GM18519 (cell line): Measurements from ENCODE around the gene LTA.

Experiments
- ATAC-seq: cut with Tn5 transposase; IDR thresholded peaks from one replicate; pipeline ENCODE4 v1.9.1; 2021; ENCODE audit warnings: mild to moderate bottlenecking, moderate library complexity; ENCODE audit not compliant: unreplicated experiment, low FRiP score

LTA gene

GRCh38 chr6:31568537-31568961 is 3.5 kb upstream of the LTA start:
- peak; percentile 48 for ATAC-seq

- ATAC-seq, result no peak
Observed at GRCh38 chr6:31569861-31570536, 2.1 kb upstream of the LTA start.

- ATAC-seq, result no peak
Observed at GRCh38 chr6:31573239-31574105, 1.4 kb downstream of the LTA start.

GRCh38 chr6:31574106-31575061 is 2.3 kb downstream of the LTA start:
- ATAC-seq, result no peak

- no peak for ATAC-seq
Observed at GRCh38 chr6:31575335-31575901, 3.3 kb downstream of the LTA start, which contains the start of gene TNF. Gene TNF (plus strand): TSS chr6:31575565. CDS start chr6:31575742, 177 bp downstream.

- ATAC-seq, result no peak
Observed at GRCh38 chr6:31575952-31576685, 4.0 kb downstream of the LTA start.

- no peak for ATAC-seq
Observed at GRCh38 chr6:31576897-31577578, 4.9 kb downstream of the LTA start.

- ATAC-seq, result no peak
Observed at GRCh38 chr6:31577579-31577966, 5.5 kb downstream of the LTA start.

GRCh38 chr6:31578184-31579118 is 6.4 kb downstream of the LTA start:
- ATAC-seq, result no peak

GRCh38 chr6:31579119-31579505 is 7.0 kb downstream of the LTA start:
- ATAC-seq, result no peak

- no peak for ATAC-seq
Observed at GRCh38 chr6:31579546-31580437, 7.7 kb downstream of the LTA start.

GRCh38 chr6:31580438-31580740 is 8.3 kb downstream of the LTA start:
- no peak for ATAC-seq

GRCh38 chr6:31580807-31581433 is 8.8 kb downstream of the LTA start:
- ATAC-seq, result peak; percentile 58

GRCh38 chr6:31581434-31582229 is 9.5 kb downstream of the LTA start:
- ATAC-seq, result no peak

GRCh38 chr6:31582230-31582643 is 10.1 kb downstream of the LTA start, which contains the start of gene LTB:
Gene LTB (minus strand): TSS chr6:31582424. CDS start chr6:31582417, 7 bp downstream.
- ATAC-seq, result no peak

GRCh38 chr6:31585491-31585890 is 13.4 kb downstream of the LTA start:
- ATAC-seq, result no peak
